HL-60/S4 (cell line): ENCODE measurements around the gene PRR15L.

ENCODE experiments used
- in situ Hi-C: fragments of 300-500 bp; cut with MboI; formaldehyde crosslinking; loops from 2 replicates; pipeline ENCODE4 v1.14.3; 2022; ENCODE audit warnings: low sequenced_read_pairs

Gene PRR15L

DNA sequence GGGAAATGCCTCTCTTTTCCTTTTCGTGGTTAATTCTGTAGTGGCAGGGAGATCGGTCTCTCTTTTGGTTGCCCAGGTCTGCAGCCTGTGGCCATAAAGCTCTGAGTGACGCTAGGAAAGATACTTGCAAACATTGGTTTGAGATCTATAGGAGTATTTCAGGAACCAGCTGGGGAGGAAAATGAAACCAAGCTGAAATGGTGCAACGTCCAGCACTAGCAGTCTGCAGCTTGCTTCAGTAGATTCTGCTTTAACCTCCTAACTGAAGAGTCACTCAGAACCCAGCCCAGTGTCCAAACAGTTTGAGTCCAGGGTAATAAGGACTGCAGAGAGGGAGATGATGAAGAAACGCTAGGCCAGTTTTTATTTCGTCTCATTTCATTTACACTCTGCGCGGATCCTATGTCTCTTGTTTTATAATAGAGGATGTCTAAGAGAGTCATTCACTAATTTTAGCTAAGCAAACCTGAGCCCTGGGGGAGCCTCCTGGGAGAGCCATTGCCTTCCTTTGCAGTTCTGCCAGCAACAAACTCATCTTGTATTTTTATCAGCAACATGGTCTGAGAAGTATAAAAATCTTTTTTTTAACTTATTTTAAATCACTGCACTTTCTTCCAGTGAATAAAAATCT lies 49.6 kb downstream of the PRR15L start:
- in situ Hi-C loops: no loop called here

DNA sequence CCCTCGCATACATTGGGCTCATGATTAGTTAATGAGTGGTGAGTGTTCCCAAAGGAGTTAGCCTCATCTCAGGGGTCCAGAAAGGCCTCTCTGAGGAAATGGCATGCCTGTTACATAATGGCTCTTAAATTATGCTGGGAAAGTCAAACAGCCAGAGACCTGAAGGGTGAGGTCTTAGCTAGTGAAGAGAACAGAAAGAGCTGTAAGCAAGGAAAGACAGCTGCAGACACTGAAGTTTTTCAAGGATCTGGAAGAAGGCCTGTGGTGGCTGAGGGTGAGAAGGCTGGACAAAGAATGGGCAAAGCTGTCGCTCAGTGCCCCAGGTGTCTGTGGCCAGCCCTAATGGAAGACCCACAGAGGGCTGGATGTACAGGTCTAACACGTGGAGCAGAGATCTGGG lies 51.2 kb downstream of the PRR15L start:
- in situ Hi-C loops: no loop called here

DNA sequence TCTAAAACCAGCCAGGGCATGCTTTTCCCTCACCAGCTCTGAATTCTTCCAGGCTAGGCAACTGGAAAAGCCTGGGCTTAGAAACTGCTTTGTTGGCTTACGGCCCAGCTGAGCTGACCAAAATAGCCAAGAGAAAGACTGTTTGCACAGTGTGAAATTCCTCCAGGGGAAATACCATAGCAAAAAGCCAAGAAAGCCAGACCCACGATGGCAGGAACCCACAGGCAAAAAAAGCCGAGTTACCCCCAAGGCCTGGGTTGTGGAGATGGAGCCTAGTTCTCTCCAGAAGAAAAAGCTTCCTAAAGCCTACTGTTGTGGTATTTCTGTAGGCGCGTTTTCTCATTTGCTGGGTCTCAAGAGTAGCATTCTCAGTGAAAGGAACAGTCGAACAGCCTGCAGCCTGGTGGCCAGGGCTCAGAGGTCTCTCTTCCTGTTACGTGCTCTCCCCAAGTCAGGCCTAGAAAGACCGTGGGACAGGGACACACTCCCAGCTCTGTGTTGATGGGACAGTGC lies 52.4 kb downstream of the PRR15L start:
- in situ Hi-C loops: no loop called here

DNA sequence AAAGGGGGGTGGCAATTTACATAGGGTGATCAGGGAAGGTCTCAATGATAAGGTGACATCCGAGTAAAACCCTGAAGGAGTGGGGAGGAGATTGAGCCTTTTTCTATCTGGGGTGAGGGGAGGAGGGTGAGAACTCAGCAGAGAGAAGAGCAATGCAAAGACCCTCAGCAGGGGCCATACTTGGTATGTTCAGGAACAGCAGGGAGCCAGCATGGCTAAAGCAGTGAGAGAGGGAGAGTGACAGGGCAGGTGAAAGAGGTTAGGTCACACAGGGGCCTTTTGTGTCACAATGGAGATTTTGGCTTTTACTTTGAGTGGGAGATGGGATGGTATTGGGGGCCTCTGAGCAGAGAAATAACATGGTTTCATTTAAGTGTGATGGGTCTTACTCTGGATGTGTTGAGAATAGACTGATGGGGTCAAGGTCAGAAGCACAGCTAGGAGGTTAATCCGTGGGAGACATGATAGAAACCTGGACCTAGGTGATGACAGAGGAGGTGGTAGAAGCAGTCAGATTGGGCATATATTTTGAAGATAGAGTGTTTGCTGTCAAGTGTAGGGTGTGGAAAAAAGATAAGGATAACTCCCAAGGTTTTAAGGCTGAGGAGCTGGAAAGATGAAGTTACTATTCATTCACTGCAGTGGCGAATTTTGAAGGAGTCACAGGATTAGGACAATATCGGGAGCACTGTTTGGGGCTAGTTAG lies 55.5 kb downstream of the PRR15L start:
- in situ Hi-C loops: no loop called here
